HG03025 (cell line): Measurements from ENCODE around the gene EHMT1.
"Not testable (repeated sequence)": the region's sequence is repeated elsewhere in the genome, so short reads cannot be mapped to it uniquely, and the experiment has no call there.

Experiments
- ATAC-seq: cut with Tn5 transposase; IDR thresholded peaks from one replicate; pipeline ENCODE4 v1.9.1; 2021; ENCODE audit warnings: mild to moderate bottlenecking, moderate library complexity; ENCODE audit not compliant: unreplicated experiment, low FRiP score

Gene EHMT1

DNA sequence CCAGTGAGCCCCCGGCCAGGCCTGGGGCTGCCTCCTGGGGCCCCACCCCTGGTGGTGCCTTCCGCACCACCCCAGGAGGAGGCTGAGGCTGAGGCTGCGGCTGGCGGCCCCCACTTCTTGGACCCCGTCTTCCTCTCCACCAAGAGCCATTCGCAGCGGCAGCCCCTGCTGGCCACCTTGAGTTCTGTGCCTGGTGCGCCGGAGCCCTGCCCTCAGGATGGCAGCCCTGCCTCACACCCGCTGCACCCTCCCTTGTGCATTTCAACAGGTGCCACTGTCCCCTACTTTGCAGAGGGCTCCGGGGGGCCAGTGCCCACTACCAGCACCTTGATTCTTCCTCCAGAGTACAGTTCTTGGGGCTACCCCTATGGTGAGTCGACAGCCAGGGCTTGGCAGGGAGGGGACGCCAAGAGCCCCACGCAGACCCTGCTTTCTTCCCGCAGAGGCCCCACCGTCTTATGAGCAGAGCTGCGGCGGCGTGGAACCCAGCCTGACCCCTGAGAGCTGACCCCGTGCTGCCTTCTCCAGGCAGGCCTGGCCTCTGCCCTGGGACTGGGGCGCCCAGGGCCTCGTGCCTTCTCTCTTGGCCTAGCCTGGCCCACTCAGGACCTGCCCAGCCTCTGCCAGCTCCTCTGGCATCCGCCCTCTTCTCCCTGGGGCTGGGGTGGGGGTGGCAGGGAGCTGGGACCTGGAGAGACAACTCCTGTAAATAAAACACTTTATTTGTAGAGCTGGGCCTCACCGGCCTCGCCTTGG is 4.0 kb upstream of the EHMT1 start:
- ATAC-seq, result no peak

DNA sequence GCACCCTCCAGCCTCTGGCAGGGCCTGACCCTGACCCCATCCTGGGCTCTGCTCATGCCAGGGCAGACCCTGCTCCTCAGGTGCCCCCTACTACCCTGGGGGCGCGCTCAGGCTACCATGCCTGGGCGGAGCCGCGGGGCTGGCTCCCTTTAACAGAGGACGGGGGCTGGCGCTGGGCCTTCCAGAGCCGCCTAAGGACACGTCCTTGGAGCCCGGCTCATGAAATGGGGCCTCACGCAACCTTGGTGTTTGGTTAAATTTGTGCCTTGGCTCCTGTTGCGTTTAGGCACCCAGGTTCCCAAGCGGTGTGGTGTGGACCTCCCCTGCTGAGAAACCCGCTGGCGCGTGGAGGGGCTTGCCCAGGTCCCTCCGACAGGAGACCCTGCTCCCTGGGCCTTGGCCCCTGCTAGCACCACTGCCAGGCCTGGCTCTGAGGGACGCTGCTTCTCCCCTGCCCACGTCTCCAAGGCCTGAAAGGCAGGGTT is 3.4 kb upstream of the EHMT1 start:
- ATAC-seq, result no peak

DNA sequence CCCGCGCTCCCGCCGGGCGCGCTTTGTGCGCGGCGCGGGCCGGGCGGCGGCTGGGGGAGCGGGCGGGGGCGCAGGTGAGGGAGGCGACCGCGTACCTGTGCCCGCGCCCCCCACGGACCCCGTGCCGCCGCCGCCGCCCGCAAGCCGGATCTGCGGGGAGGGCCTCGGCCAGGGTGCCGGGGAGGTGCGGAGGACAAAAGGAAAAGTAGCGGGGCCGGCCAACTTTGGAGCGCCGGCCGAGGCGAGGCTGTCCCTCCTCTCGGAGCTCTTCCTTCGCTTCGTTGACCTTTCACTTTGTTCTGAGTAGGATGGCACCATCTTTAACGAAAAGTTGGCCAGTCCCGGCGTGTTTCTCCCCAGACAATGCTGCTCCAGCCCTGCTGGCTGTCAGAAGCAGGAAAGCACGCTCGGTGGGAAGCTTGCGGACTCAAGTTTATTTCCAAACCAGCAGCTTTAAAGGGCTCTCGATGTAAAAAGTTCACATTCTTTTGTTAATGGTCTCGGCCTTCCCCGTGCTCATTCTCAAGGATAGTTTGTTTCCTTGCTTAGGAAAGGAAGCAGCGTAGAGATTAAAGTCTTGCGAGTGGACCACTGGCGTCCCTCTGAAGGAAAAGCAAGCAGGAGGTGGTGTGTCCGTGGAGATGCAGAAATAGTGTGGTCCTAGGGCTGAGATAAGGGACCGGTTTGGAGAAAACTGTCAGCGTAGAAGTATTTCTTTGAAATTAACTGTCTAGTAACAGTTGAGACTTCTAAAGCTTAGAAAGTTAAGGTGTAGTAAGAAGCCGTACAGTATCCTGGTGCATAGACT is 639 bp downstream of the EHMT1 start:
- peak; percentile 14 for ATAC-seq

DNA sequence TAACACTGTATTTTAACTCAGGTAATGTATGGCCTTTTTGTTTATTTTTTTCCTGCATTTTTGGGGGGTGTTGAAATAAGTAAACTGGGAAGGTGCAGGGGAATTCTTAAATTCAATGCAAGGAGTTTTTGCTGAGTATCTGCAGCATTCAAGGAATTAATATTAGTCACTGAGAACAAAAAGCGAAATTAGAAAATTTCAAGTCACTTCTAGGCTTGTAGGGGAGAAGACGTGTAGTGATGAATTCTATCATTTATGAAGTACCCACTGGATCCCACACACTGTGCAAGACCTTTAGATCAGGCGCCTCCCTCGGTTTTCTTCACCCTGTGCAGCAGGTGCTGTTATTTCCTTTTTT is 1.2 kb downstream of the EHMT1 start:
- ATAC-seq, result no peak

DNA sequence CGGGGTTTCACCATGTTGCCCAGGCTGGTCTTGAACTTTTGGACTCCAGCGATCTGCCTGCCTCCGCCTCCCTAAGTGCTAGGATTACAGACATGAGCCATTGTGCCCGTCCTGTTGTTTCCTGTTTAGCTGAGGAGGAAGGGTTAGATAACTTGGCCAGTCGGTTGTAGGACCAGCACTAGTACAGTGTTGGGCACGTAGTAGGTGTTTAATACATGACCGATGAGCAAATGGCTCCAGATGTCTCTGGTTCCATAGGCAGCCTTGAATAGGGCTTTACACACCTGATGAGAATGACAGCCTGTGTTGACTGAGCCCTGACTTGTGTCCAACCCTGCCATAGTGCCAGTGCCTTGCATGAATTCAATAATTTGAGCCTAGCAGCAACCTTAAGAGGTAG is 1.8 kb downstream of the EHMT1 start:
- no peak for ATAC-seq

DNA sequence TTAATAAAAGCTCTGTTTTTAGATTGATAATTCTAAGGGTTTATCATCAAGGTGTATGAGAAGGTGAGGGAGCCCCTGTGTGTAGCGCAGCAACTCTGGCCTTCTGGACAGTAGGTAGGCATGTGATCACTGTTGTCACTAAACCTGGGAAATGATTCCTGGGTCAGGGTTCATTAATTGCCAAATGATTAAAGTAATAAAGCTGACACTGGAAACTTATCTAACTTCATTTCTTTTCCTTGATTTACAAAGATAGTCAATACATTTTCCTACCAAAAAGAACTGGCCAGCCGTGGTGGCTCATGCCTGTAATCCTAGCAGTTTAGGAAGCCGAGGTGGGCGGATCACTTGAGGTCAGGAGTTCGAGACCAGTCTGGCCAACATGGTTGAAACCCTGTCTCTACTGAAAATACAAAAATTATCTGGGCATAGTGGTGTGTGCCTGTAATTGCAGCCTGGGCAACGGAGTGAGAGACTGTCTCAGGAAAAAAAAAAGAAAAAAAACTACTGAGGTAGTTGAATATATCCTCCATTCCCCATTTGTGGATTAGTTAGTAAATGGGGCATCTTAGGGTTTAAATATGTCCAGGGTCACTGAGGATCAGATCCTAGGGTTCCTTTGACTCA is 2.4 kb downstream of the EHMT1 start:
- ATAC-seq, result no peak

DNA sequence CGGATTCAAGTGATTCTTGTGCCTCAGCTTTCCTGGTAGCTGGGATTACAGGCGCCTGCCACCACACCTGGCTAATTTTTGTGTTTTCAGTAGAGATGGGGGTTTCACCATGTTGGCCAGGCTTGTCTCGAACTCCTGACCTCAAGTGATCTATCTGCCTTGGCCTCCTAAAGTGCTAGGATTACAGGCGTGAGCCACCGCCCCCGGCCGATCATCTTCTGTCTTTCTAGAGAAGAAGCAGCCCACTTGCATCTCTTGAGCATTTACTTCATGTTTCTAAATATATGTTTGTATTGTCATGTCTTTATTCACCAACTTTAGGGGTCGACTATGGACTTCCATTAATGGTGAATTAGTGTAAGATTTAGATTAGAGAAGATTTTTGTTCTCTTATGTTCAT is 3.4 kb downstream of the EHMT1 start:
- not testable (repeated sequence) for ATAC-seq

DNA sequence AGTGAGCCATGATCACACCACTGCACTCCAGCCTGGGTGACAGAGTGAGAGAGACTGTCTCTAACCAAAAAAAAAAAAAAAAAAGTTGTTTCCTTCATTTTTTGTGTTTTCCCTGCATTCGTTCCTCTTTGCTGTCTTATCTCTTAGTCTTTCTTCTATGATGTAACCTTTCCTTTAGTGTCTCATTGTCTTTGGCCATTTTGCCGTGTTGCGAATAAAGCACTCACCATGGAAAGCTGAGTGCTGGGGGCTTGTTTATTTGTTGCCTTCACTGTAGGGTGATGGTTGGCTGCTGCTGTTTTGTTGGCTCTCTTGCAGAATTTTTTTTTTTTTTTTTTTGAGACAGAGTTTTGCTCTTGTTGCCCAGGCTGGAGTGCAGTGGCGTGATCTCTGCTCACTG is 7.7 kb downstream of the EHMT1 start:
- no peak for ATAC-seq

DNA sequence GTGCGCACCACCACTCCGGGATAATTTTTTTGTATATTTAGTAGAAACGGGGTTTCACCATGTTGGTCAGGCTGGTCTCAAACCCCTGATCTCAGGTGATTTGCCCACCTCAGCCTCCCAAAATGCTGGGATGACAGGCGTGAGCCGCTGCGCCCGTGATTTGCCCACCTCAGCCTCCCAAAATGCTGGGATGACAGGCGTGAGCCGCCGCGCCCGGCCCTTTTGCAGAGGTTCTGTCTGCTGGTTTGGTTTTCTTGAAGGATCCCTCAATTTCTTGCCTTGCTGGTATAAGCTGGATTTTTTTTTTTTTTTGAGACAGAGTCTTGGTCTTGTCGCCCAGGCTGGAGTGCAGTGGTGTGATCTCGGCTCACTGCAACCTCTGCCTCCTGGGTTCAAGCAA is 8.6 kb downstream of the EHMT1 start:
- ATAC-seq, result not testable (repeated sequence)

DNA sequence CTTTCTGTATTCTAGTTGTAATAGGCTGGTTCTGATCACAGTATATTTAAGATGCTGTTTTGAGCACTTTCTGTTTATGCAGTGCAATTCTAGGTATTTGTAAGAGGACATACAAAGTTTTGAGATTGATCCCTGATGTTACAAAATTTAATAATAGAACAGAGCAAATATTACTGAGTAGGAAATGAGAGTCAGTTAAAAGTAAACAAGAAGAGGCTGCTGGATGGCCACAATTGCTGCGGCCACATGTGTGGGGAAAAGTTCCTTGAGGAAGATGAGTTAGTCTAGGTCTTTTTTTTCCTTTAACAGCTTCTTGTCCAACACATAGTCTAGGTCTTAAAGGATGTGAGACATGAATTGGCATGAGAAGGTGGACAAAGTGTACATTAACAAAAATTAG is 11.3 kb downstream of the EHMT1 start:
- no peak for ATAC-seq

DNA sequence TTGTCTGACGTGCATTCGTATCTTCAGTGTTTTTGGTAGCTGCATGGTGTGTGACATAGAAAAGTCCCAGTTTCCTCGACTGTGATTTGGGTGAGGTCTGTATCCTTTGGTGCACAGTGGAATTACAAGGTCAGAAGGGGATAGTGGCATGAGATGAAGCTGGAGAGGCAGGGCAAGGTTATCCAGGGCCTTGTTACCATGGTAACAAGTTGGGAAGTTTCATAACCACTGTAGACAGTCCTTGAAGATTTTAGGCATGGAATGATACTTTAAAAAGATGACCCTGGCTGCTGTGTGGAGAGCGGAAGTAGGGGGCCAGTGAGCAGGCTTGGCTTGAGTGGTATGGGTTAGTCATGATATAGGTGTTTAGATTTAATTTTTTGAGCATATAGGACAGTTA is 11.9 kb downstream of the EHMT1 start:
- no peak for ATAC-seq

DNA sequence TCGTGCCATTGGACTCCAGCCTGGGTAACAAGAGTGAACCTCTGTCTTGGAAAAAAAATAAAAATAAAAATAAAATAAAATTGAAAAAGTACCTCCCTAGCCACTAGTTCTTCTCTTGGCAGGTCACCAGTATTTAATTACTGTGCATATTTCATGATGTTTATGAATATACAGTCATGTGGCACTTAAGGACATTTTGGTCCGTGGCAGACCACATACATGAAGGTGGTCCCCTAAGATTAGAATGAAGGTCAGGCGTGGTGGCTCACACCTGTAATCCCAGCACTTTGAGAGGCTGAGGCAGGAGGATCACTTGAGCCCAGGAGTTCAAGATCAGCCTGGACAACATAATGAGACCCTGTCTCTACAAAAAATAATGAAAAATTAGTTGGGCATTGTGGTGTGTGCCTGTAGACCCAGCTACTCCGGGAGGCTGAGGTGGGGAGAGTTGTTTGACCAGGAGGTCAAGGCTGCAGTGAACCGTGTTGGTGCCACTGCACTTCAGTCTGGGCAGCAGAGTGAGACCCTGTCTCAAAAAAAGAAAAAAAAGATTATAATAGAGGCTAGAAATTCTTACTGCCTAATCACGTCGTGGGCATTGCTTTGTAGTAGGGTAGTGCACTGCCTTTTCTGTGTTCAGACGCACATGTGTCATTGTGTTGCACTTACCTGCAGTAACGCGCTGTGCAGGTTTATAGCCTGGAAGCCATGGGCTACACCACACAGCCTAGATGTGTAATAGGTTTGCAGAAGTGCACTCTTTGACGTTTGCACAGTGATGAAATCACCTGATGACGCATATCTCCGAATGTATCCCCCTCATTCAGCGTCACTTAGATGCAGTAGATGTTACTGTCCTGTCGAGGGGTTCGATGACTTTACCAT is 12.8 kb downstream of the EHMT1 start:
- no peak for ATAC-seq

DNA sequence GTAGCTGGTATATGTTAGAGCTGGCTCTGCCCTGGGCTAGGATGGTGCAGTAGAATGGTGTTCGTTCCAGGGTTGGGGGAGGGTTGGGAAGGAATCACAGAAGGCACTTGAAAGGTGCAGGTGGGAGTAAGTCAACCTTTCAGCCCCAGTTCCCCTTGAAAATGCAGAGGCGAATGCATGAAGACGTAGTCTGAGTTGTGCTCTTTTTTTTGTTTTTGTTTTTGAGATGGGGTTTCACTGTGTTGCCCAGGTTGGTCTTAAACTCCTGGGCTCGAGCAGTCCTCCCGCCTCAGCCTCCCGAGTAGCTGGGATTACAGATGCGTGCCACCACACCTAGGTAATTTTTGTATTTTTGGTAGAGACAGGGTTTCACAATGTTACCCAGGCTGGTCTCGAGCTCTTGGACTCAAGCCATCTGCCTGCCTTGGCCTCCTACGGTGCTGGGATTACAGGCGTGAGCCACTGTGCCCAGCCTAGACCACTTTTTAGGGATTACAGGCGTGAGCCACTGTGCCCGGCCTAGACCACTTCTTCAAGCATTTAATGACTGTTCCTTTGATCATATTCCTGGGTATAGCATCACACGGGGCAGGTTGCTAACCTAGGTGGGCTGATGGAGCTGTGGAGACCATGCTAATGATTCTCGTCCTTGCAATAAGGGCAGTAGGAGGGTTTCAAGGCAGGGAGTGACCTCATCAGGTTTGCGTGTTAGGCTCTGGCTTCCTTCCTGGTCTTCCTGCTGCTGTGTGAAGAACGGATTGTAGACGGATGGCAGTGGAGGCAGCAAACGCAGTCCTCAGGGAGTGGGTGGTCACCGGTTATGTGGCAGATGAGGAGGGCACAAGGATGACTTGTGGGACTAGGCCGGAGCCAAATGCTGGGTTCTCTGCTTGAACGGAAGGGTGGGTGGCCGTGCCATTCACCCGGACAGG is 13.7 kb downstream of the EHMT1 start:
- no peak for ATAC-seq

DNA sequence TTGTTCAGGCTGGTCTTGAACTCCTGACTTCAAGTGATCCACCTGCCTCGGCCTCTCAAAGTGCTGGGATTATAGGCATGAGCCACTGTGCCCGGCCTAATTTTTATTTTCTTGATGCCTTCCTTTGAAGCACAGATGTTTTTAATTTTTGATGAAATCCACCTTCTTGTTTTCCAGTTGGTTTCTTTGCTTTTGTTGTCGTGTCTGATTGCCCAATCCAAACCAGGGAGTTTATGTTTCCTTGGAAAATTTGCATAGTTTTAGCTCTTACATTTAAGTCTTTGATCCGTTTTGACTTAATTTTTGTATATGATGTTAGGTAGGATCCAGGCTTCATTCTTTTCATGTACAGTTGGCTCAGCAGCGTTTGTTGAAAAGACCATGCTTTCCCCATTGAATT is 15.2 kb downstream of the EHMT1 start:
- no peak for ATAC-seq

DNA sequence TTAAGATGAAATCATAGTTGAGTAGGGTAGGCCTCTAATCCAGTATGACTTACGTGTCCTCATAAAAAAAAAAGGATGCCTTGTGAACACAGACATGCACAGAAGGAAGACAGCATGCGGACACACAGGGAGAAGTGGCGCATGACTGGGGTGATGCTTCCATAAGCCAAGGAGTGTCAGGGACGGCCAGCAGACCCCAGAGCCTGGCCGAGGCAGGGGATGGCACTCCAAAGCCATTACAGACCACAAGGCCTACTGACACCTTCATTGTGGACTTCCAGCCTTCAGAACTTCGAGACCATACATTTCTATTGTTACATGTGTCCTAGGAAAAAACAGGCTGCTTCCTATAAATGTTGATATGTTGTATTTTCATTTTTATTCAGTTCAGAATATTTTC is 19.9 kb downstream of the EHMT1 start:
- ATAC-seq, result no peak

DNA sequence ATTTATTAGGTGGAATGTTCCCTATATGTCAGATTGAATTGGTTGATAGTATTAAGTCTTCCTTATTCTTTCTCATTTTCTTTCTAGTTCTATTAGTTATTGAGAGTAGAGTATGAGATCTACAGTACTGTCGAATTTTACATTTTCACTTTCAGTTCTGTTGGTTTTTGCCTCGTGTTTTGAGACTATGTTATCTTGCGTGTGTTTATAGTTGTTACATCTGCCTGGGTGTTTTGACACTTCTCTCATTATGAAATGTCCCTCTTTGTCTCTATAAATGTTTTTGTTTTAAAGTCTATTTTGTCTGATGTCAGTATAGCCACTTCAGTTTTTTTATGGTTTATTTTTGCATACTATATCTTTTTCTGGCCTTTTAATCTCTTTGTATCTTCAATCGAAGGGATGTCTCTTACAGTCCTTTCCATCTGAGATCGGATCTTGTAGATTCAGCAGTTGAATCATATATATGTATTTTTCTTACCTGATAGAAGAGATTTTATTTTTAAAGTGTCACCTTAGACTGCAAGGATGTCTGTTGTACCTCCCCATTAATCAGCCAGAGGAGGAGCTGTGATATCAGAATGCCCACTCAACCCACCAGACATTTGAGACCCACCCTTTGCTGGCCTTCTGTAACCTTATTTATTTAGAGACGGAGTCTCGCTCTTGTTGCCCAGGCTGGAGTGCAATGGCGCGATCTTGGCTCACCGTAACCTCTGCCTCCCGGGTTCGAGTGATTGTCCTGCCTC is 20.7 kb downstream of the EHMT1 start:
- no peak for ATAC-seq

DNA sequence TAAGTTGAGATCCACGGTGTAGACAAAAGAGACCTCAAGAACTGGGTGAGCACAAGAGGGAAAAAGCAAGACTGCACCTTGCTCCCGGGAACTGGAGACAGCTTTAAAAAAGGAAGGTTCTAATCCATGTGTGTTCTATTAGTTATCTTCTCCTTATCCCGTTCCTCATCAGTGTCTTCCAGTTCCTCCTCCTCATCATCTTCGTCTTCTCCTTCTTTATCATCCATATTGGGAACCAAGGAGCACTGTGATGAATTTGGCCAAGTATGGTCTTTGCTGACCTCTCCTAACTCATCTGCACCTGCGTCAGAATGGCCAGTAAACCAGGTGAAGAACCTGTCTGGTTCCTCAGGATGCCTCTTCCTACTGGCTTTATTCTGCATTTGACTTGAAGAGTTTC is 22.1 kb downstream of the EHMT1 start:
- no peak for ATAC-seq

DNA sequence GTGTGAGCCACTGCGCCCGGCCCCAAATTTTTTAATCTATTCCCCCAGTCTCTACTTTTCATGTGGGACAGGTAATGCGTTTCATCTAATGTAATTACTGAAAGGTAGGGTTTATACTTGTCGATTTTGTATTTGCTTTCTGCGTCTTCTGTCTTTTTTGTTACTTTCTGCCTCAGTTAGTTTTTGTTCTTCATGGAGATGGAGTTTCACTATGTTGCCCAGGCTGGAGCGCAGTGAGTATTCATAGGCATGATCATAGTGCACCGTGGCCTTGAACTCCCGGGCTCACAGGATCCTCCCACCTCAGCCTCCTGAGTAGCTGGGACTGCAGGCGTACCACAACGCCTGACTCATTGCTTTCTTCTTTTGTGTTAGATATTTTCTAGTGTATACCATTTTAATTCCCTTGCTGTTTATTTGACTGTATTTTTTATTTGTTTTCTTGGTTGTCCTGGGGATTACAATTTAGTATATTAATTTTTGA is 23.4 kb downstream of the EHMT1 start:
- no peak for ATAC-seq

DNA sequence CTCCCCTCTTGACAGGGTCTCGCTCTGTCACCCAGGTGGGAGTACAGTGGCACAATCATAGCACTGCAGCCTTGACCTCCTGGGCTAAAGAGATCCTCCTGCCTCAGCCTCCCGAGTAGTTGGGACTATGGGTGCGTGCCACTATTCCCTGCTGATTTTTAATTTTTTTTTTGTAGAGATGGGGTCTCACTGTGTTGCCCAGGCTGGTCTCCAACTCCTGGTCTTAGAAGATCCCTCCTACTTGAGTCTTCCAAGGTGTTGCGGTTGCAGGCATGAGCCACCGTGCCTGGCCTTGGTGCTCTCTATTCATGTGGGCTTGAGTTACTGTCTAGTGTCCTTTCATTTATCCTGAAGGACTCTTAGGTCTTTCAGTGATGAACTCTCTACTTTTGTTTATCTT is 24.1 kb downstream of the EHMT1 start:
- no peak for ATAC-seq
